NOMO-1 treated with DMSO at 0.1 percent for 48 hours (cell line): ENCODE results near the gene VPS16.

ENCODE experiments used
- DNase-seq: peaks from one replicate; lab custom pipeline; 2025; ENCODE audit not compliant: unreplicated experiment; lab: John Stamatoyannopoulos, UW

The VPS16 gene

GRCh38 chr20:2840138-2840966 is at the start of gene VPS16, which contains the start of gene PCED1A:
TSS of gene VPS16 (plus strand) at chr20:2840745. CDS start at chr20:2840775, 30 bp downstream.
TSS of gene PCED1A (minus strand) at chr20:2840655. CDS start at chr20:2839912, 743 bp downstream.
- peak; percentile 79 for DNase-seq

- DNase-seq: no peak
Observed at GRCh38 chr20:2793471-2793870, 47.1 kb upstream of the VPS16 start.

DNA sequence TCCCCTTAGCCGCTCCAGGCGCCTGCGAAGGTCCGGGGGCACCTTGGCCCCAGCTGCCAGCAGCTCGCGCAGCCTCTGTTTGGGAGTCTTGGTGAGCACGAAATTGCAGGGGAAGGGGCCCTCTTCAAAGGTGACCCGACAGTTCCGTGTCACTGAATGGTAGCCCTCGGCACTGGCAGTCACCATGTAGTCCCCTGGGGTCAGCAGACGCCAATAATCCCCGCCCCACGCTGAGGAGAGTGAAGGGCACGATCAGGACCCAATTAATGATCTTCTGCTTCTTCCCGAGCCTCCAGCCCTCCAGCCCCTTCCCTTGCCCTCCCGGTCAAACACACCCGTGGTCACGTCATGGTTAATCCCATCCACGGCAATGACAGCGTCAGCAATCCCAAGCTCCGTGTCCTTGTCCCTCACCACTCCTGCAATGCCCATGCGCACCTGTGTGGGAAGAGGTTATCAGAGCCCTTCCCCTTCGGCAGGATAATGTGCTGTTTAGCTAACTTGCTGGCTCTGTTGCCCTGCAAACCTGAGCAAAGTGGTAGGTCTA is 46.3 kb upstream of the VPS16 start:
- DNase-seq: no peak

DNA sequence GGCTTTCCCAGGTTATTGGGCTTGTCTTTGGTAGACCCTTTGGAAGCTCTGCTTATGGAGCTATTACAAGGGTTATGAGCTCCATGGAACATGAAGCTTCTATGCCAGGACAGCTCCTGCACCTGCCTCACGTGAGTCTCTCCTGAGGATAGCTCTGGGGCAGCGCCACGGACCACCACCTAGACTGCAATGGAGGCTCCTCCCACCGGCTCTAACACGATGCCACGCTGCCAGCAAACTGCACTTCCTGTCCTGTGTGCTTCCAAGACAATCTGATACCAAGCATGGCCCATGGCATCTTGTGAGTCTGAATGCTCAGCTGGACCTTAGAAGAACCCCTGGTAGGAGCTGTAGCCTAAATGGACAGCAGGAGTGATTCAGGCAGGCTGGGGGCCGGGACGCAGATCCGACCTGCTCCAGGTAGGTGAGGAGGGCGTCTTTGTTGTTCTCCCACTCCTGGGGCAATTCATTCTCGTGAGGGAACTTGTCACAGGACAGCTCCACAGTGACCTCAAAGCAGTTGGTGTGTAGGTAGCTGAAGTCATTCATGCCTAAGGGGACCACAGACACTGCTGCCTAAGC is 45.6 kb upstream of the VPS16 start:
- DNase-seq: no peak

GRCh38 chr20:2795451-2795850 is 45.1 kb upstream of the VPS16 start:
- DNase-seq: no peak

GRCh38 chr20:2796011-2796660 is 44.4 kb upstream of the VPS16 start:
- no peak for DNase-seq

GRCh38 chr20:2797136-2797983 is 43.2 kb upstream of the VPS16 start:
- no peak for DNase-seq

DNA sequence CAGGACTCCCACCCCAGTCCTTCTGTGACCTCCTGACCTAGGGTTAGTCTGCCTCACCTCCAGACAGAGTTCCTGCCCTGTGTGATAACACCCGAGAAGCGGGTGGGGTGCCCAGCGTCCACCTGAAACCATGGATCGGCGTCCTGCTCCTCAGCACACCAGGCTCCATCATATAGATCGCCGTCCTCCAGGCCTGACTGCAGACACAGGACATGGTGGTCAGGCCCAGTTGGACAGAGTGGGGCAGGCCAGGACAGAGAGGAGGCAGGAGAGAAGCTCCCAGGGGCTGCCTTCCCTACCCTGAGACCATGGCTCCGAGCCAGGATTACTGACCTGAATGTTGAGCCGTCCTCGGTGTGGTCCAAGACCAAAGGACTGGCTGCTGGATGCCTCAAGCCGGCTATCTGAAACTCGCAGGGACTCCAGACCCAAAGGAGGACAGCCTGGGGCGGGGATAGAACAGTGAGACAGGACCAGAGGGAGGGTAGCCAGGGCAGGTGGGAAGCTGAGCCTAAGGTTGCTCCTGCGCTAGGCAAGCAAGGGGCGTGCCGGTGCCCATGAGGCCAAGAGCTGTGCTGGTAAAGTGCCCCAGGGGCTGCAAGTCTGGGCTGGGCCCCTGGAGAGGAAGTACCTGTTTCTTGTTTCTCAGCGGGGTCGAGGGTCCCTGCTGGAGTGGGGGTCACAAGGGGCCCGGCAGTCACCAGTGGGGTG is 42.3 kb upstream of the VPS16 start:
- DNase-seq: no peak

DNA sequence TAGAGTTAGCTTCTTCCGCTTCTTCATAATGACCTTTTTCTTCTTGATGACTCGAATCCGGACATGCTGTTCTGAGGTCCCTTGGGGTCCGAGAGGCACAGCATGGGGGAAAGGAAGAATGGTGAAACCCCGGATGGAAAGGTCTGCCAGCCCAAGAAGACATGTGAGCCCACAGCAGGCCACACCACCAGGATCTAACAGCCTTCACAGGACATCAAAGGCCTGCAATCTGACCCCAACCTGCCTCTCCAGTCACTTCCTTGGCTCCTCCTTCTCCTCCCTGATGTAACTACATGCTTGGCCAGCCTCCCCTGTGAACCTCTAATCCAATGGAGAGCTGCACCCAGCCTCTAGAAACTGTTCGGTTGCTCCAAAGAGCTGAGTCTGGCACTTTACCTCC is 41.7 kb upstream of the VPS16 start:
- DNase-seq: no peak

GRCh38 chr20:2799271-2799670 is 41.3 kb upstream of the VPS16 start:
- DNase-seq: no peak

DNA sequence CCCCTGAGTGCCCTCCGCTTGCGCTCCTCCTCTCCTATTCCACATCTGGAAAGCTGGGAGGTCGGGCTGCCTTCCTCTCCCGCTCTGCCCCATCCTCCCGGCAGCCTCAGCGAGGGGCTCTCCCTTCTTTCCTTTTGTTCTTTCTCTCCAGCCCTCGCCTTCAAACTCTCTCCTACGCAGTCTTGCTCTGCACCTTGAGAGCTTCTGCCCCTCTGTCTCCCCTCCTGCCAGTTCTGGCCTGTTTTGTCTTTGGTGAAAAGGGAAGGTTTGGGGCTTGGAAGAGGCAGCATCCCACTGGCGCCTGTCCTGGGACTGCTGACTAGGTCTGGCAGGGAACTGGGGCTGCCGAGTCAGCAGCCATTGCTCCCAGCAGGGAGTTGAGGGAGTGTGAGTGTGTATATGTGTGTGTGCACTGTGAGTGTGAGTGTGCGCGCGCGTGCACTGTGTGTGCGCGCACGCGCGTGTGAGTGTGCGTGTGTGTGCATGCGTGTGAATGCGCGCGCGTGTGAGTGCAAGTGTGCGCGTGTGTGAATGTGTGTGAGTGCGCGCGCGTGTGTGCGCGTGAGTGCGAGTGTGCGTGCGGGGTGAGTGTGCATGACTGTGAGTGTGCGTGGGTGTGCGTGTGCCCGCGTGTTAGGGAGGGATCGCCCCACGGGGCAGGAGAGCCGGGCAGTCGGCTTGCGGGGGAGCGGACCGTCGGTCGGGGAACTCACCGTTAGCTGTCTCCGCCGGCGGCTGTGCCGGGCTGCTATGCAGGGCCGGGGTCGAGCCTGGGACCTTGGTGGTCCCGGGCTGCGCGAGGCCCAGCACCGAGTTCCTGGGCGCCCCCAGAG is 40.6 kb upstream of the VPS16 start:
- DNase-seq: no peak

- peak; percentile 60 for DNase-seq
Observed at GRCh38 chr20:2800521-2801285, 39.8 kb upstream of the VPS16 start, which contains the start of gene CPXM1. TSS of gene CPXM1 (minus strand) at chr20:2800627. CDS start at chr20:2800572, 55 bp downstream.

- no peak for DNase-seq
Observed at GRCh38 chr20:2801286-2801728, 39.2 kb upstream of the VPS16 start.

DNA sequence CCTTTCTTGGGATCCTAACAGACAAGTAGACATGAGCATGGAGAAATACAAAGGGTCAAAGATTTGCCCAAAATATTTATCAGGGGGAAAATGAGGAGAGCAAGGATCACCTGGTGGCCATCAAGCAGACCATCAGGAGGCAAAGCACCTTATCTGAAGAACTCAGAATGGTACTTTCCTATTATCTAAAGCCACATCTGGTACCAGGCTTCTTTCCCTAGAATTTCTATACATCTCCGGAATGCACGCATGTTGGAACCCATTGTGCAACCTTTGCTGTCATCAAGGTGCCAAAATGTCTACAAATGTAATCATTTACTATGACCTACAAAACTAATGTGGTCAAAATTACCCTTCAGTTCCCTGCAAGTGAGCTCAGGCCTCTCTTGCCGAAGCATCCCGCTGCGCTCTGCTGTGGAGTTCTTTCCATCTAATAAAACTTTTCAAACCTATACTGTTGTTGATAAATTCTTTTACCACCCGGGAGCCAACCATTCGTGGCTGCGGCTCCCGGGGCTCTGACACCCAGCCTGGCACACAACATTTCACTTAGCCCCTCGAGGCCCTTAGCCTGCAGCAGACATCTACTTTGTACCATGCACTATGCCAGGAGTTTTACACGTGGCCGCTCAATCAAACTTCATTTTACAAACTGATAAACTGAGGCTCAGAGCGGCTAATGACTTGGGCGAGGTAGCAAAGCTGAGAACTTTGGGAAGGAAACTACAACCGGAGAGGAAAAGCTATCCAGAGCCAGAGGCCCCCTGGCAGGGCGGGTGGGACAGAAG is 36.3 kb upstream of the VPS16 start:
- DNase-seq: no peak

DNA sequence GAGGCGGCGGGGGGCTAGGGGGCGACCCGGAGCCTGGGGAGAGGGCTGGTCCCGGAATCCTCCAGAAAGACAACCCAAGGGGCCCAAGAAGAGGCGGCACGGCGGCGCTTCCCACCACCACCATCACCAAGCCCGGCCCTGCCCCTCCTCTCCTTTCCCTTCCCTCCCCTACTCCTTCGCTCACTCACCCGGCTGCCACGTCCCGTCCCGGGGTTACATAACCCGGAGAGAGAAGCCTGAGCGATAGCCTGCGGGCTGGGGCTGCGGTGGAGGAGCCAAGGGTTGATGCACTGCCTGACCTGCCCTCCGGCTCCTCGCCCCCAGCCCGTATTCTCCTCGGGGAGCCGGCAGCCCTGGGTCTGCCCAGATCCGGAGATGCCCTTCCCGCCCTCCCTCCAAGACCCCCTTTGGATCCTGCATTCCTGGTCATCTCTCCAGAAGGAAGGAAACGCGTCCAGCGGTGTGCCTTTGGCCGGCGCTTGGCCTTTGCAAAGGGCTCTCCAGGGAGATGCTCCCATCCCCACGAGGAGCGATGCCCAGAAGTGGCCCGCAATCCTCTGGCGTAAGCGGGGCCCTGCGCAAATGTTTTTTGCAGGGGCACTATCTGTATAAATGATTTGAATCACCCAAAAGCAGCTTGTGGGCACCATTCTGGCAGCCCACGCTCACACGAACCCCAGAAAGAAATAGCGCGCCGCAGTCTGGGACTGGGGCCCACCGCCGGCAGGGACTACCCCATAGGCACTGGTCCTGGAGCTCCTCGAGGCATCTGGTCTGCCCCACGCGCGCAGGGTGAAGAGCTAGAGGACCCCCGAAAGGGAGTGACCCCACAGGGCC is 35.5 kb upstream of the VPS16 start:
- DNase-seq: no peak

- no peak for DNase-seq
Observed at GRCh38 chr20:2805689-2806350, 34.7 kb upstream of the VPS16 start.
